Testis (tissue), 3 donors: ENCODE results near the gene DST. TPM values are rescaled to one million over a fixed set of nuclear protein-coding genes. Genes with fewer than 3 reads are reported as not detected.
"Not testable (repeated sequence)": the region's sequence is repeated elsewhere in the genome, so short reads cannot be mapped to it uniquely, and the experiment has no call there.

ENCODE experiments used
- DNase-seq: peaks from one replicate; pipeline ENCODE4 v3.0.0-alpha.2; 2019
- H3K27ac ChIP-seq, 2 donors: fragments of 200-600 bp; sonication (generic); one replicate each; pipeline ENCODE4 v1.5.1; 2019
- H3K27me3 ChIP-seq: fragments of 200-600 bp; sonication (generic); one replicate; pipeline ENCODE4 v1.5.1; 2019
- H3K36me3 ChIP-seq: fragments of 200-600 bp; sonication (generic); one replicate; pipeline ENCODE4 v1.5.1; 2017; ENCODE audit warnings: low read depth; ENCODE audit errors: missing control alignments
- H3K4me1 ChIP-seq: fragments of 200-600 bp; sonication (generic); one replicate; pipeline ENCODE4 v1.5.1; 2019
- H3K4me3 ChIP-seq, 2 donors: fragments of 200-600 bp; sonication (generic); one replicate each; pipeline ENCODE4 v1.5.1; 2017 to 2019
- H3K9me3 ChIP-seq: fragments of 200-600 bp; sonication (generic); one replicate; pipeline ENCODE4 v1.5.1; 2017
- POLR2A ChIP-seq: fragments of 450-650 bp; IDR thresholded peaks from one replicate; pipeline ENCODE4 v1.6.1; 2017; ENCODE audit warnings: antibody characterized with exemption, mild to moderate bottlenecking, moderate library complexity
- WGBS, 2 donors: methylation state at CpG; one replicate each; pipeline ENCODE4 v1.1.5; 2018; 5-methylcytosine and 5-hydroxymethylcytosine counted together
- intact Hi-C: fragments of 100-400 bp; cut with DNase I; formaldehyde crosslinking; loops from one replicate; pipeline ENCODE4 v1.15.1; 2023; ENCODE audit warnings: low total_unique reads
- polyA plus RNA-seq: library from polyadenylated mRNA; stranded (reverse); fragments of 350-450 nt; fragmentation: Illumina TruSeq; extraction: RNeasy Lipid Tissue Mini Kit (QIAGEN cat#74804); gene quantifications from one replicate; pipeline ENCODE4 v1.2.3, GENCODE V29; 2014; ENCODE audit warnings: low read depth, low replicate concordance; ENCODE audit not compliant: insufficient read depth
- total RNA-seq, 2 donors: library from RNA; depleted of rRNA; stranded (reverse); fragments of >200 nt; gene quantifications; one replicate each; pipeline ENCODE4 v1.2.3, GENCODE V29; 2016
- TF ChIP-seq, protein P1 (sequence below), 3 experiments: fragments of 450-650 bp in 2 of 3; fragments of 200-600 bp in 1 of 3; sonication (generic) in 1 of 3; IDR thresholded peaks; one replicate each; pipeline ENCODE4 v1.5.1; 2016 to 2019; ENCODE audit warnings: antibody characterized with exemption in 3 of 3, mild to moderate bottlenecking in 2 of 3, moderate library complexity in 1 of 3

The DST gene
- total and polyA plus RNA-seq, 3 donors from 2014 or later, result 94.8 to 221 (median 175) TPM

DNA sequence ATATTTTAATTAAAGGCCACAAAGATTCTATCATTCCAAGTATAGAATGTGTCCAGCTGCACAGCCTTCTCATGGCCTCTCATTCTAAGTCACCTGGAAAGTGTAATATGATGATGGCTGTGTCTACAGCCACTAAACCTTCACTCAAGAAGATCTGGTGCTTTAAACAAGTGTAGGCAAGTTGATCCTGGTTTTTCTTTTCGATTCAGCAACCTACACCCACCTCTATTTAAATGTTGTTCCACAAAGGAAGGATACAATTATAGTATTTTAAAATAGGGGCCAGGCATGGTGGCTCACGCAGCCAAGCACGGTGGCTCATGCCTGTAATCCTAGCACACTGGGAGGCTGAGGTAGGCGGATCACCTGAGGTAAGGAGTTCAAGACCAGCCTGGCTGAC lies 25.5 kb upstream of the DST start:
- WGBS, 2 donors, result 93 to 98% methylated on average over 4 of the region's 4 CpGs
- no peaks in the 10 kb centered on the region for H3K9me3 ChIP-seq
- no peaks in the 10 kb centered on the region for H3K36me3 ChIP-seq
- intact Hi-C loops, result no loop called here
- H3K4me3 ChIP-seq, result no peak overlapping the region
- no peak overlapping the region for H3K27ac ChIP-seq
- no peaks in the 10 kb centered on the region for H3K27me3 ChIP-seq
- peaks cover 9% of the 10 kb centered on the region for H3K4me1 ChIP-seq
- no peak for DNase-seq
- TF ChIP-seq, protein P1, sequence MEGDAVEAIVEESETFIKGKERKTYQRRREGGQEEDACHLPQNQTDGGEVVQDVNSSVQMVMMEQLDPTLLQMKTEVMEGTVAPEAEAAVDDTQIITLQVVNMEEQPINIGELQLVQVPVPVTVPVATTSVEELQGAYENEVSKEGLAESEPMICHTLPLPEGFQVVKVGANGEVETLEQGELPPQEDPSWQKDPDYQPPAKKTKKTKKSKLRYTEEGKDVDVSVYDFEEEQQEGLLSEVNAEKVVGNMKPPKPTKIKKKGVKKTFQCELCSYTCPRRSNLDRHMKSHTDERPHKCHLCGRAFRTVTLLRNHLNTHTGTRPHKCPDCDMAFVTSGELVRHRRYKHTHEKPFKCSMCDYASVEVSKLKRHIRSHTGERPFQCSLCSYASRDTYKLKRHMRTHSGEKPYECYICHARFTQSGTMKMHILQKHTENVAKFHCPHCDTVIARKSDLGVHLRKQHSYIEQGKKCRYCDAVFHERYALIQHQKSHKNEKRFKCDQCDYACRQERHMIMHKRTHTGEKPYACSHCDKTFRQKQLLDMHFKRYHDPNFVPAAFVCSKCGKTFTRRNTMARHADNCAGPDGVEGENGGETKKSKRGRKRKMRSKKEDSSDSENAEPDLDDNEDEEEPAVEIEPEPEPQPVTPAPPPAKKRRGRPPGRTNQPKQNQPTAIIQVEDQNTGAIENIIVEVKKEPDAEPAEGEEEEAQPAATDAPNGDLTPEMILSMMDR (IDR thresholded peaks at IDR 0.05), result no peak
- no peak for TF ChIP-seq POLR2A

DNA sequence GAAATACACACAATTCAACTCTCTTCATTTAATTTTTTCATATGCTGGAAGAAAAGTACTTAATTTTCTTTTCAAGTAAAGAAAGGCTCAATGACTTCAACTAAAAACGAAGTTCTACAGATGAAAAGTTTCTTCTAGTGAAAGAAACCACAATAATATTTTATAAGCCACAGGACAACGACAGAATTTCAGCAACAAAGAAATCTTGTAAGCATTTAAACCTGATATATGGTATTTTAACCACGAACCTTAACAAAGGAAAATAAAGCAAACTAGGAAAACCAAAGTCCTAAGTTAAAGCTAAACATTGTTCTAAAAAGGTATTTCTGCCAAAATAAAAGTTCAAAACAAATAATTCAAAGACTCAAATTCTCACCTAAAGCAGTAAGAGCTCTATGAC lies 24.6 kb upstream of the DST start:
- no peaks in the 10 kb centered on the region for H3K9me3 ChIP-seq
- no peaks in the 10 kb centered on the region for H3K27me3 ChIP-seq
- peaks cover 9% of the 10 kb centered on the region for H3K4me1 ChIP-seq
- WGBS, 2 donors, result 82 to 83% methylated on average over 3 of the region's 3 CpGs
- intact Hi-C loops, result no loop called here
- DNase-seq, result no peak
- H3K4me3 ChIP-seq, result no peak overlapping the region
- no peak overlapping the region for H3K27ac ChIP-seq
- TF ChIP-seq, protein P1 (IDR thresholded peaks at IDR 0.05), result no peak
- TF ChIP-seq POLR2A, result no peak
- H3K36me3 ChIP-seq, result no peaks in the 10 kb centered on the region

DNA sequence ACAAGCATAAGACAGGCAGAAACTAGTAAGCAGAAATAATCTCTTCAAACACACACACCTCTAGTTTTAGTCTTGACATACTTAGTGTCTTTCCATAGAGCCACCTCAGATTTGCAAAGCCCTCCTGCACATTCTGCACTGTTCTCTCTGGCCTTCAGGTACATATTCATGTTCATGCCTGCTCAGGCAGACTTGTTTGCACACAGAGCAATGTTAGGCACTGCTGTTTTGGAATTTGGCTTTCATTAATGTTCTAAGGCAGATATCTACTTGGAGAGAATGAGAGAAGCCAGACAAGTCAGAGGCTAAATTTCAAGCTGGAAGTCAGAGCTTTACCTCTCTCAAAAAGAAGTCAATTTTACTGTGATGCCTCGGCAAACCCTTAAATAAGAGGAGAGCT lies 21.3 kb upstream of the DST start:
- no peaks in the 10 kb centered on the region for H3K4me1 ChIP-seq
- no peak overlapping the region for H3K27ac ChIP-seq
- WGBS, 2 donors, result 59 to 61% methylated on average over 1 of the region's 1 CpG
- TF ChIP-seq, protein P1 (IDR thresholded peaks at IDR 0.05), result no peak
- TF ChIP-seq POLR2A, result no peak
- H3K27me3 ChIP-seq, result no peaks in the 10 kb centered on the region
- intact Hi-C loops, result no loop called here
- no peaks in the 10 kb centered on the region for H3K9me3 ChIP-seq
- no peak for DNase-seq
- no peaks in the 10 kb centered on the region for H3K36me3 ChIP-seq
- H3K4me3 ChIP-seq, result no peak overlapping the region

DNA sequence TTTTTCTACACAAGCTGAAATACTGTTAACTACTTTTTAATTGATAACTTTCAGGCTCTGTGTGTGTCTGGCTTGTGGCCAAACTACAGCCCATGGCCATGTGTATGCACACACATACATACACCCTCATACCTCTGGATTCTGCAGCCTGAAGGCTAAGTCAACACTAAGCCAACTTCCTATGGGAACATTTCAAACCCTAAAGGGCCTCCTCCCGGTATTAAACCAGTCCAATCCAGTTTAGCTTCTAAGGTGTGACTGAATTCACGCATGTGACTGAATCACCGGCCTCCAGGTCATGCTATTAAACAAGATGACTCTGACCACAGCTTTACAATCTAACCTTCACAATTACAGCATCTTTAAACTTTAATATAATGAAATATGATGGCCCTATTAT lies 20.7 kb upstream of the DST start:
- no peaks in the 10 kb centered on the region for H3K27me3 ChIP-seq
- no peaks in the 10 kb centered on the region for H3K36me3 ChIP-seq
- DNase-seq, result no peak
- TF ChIP-seq, protein P1 (IDR thresholded peaks at IDR 0.05), result no peak
- no peak for TF ChIP-seq POLR2A
- no peak overlapping the region for H3K27ac ChIP-seq
- H3K9me3 ChIP-seq, result no peaks in the 10 kb centered on the region
- no peak overlapping the region for H3K4me3 ChIP-seq
- intact Hi-C loops, result no loop called here
- H3K4me1 ChIP-seq, result no peaks in the 10 kb centered on the region
- WGBS, 2 donors, result 97% methylated on average over 3 of the region's 3 CpGs

DNA sequence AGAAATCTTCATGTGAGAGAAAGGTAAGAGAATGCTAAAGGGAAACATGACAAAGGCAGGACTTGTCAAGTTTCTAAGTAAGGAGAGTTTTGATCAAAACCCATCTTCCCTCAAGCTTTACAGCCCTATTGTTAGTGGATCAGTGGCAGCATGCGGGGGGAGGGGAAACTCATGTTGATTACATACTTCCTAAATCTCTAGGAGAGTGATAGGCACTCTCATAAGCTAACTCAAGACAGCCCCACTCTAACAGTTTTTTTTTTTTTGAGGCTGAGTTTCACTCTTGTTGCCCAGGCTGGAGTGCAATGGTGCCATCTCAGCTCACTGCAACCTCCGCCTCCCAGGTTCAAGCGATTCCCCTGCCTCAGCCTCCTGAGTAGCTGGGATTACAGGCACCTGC lies 18.6 kb upstream of the DST start:
- intact Hi-C loops, H3K27me3 ChIP-seq, H3K9me3 ChIP-seq, DNase-seq, H3K36me3 ChIP-seq, H3K4me3 ChIP-seq, H3K4me1 ChIP-seq, H3K27ac ChIP-seq: not testable (repeated sequence)
- 80 to 98% methylated on average over 3 of the region's 3 CpGs for WGBS, 2 donors
